ENCODE results near the gene MYO5B.
"Not testable (repeated sequence)": the region's sequence is repeated elsewhere in the genome, so short reads cannot be mapped to it uniquely, and the experiment has no call there.

Gene MYO5B

GRCh38 chr18:50099725-50100407 lies 95.1 kb downstream of the MYO5B start:
- Histone ChIP-seq H3K36me3 (ENCODE audit: control insufficient read depth, insufficient read depth, low read length) (no peaks in the 10 kb centered on the region), H3K9me3 (ENCODE audit: control insufficient read depth, insufficient read depth, low read depth, low read length) (no peaks in the 10 kb centered on the region), H3K4me1 (ENCODE audit: control insufficient read depth, insufficient read depth, low read length) (no peaks in the 10 kb centered on the region), H3K27ac (ENCODE audit: low read depth, low read length) (no peak overlapping the region), H3K27me3 (ENCODE audit: control insufficient read depth, insufficient read depth, low read length) (no peaks in the 10 kb centered on the region), H3K4me3 (ENCODE audit: low read depth, low read length) (no peak overlapping the region), H3K9ac (ENCODE audit: low read length) (no peak overlapping the region)

GRCh38 chr18:50097702-50098101 lies 97.2 kb downstream of the MYO5B start:
- H3K27me3 ChIP-seq (ENCODE audit: control insufficient read depth, insufficient read depth, low read length), result no peaks in the 10 kb centered on the region
- H3K4me3 ChIP-seq (ENCODE audit: low read depth, low read length), result no peak overlapping the region
- H3K36me3 ChIP-seq (ENCODE audit: control insufficient read depth, insufficient read depth, low read length), result no peaks in the 10 kb centered on the region
- no peaks in the 10 kb centered on the region for H3K9me3 ChIP-seq (ENCODE audit: control insufficient read depth, insufficient read depth, low read depth, low read length)
- H3K9ac ChIP-seq (ENCODE audit: low read length), result no peak overlapping the region
- H3K27ac ChIP-seq (ENCODE audit: low read depth, low read length), result no peak overlapping the region
- peaks cover 13% of the 10 kb centered on the region for H3K4me1 ChIP-seq (ENCODE audit: control insufficient read depth, insufficient read depth, low read length)

GRCh38 chr18:50096766-50097435 lies 98.0 kb downstream of the MYO5B start:
- Histone ChIP-seq H3K9me3 (ENCODE audit: control insufficient read depth, insufficient read depth, low read depth, low read length) (no peaks in the 10 kb centered on the region), H3K27me3 (ENCODE audit: control insufficient read depth, insufficient read depth, low read length) (no peaks in the 10 kb centered on the region), H3K4me1 (ENCODE audit: control insufficient read depth, insufficient read depth, low read length) (peaks cover 21% of the 10 kb centered on the region), H3K36me3 (ENCODE audit: control insufficient read depth, insufficient read depth, low read length) (no peaks in the 10 kb centered on the region), H3K4me3 (ENCODE audit: low read depth, low read length) (no peak overlapping the region), H3K27ac (ENCODE audit: low read depth, low read length) (no peak overlapping the region), H3K9ac (ENCODE audit: low read length) (no peak overlapping the region)

GRCh38 chr18:50094786-50095185 lies 100.2 kb downstream of the MYO5B start:
- peaks cover 41% of the 10 kb centered on the region for H3K4me1 ChIP-seq (ENCODE audit: control insufficient read depth, insufficient read depth, low read length)
- not testable (repeated sequence) for H3K9me3 ChIP-seq (ENCODE audit: control insufficient read depth, insufficient read depth, low read depth, low read length); H3K4me3 ChIP-seq (ENCODE audit: low read depth, low read length); H3K9ac ChIP-seq (ENCODE audit: low read length); H3K27me3 ChIP-seq (ENCODE audit: control insufficient read depth, insufficient read depth, low read length); H3K27ac ChIP-seq (ENCODE audit: low read depth, low read length); H3K36me3 ChIP-seq (ENCODE audit: control insufficient read depth, insufficient read depth, low read length)

GRCh38 chr18:50094221-50094773 lies 100.7 kb downstream of the MYO5B start:
- no peak overlapping the region for H3K9ac ChIP-seq (ENCODE audit: low read length)
- no peaks in the 10 kb centered on the region for H3K27me3 ChIP-seq (ENCODE audit: control insufficient read depth, insufficient read depth, low read length)
- peaks cover 41% of the 10 kb centered on the region for H3K4me1 ChIP-seq (ENCODE audit: control insufficient read depth, insufficient read depth, low read length)
- H3K36me3 ChIP-seq (ENCODE audit: control insufficient read depth, insufficient read depth, low read length), result no peaks in the 10 kb centered on the region
- H3K4me3 ChIP-seq (ENCODE audit: low read depth, low read length), result no peak overlapping the region
- H3K27ac ChIP-seq (ENCODE audit: low read depth, low read length), result no peak overlapping the region
- no peaks in the 10 kb centered on the region for H3K9me3 ChIP-seq (ENCODE audit: control insufficient read depth, insufficient read depth, low read depth, low read length)

- H3K36me3 ChIP-seq (ENCODE audit: control insufficient read depth, insufficient read depth, low read length), result no peaks in the 10 kb centered on the region
- no peaks in the 10 kb centered on the region for H3K9me3 ChIP-seq (ENCODE audit: control insufficient read depth, insufficient read depth, low read depth, low read length)
- H3K4me1 ChIP-seq (ENCODE audit: control insufficient read depth, insufficient read depth, low read length), result peaks cover 41% of the 10 kb centered on the region
- H3K9ac ChIP-seq (ENCODE audit: low read length), result no peak overlapping the region
- H3K4me3 ChIP-seq (ENCODE audit: low read depth, low read length), result no peak overlapping the region
- no peaks in the 10 kb centered on the region for H3K27me3 ChIP-seq (ENCODE audit: control insufficient read depth, insufficient read depth, low read length)
- H3K27ac ChIP-seq (ENCODE audit: low read depth, low read length), result no peak overlapping the region
Measured at GRCh38 chr18:50093366-50094064, 101.4 kb downstream of the MYO5B start.

- Histone ChIP-seq H3K9me3 (ENCODE audit: control insufficient read depth, insufficient read depth, low read depth, low read length) (no peaks in the 10 kb centered on the region), H3K4me1 (ENCODE audit: control insufficient read depth, insufficient read depth, low read length) (peaks cover 41% of the 10 kb centered on the region), H3K4me3 (ENCODE audit: low read depth, low read length) (no peak overlapping the region), H3K36me3 (ENCODE audit: control insufficient read depth, insufficient read depth, low read length) (no peaks in the 10 kb centered on the region), H3K27me3 (ENCODE audit: control insufficient read depth, insufficient read depth, low read length) (no peaks in the 10 kb centered on the region), H3K27ac (ENCODE audit: low read depth, low read length) (no peak overlapping the region), H3K9ac (ENCODE audit: low read length) (no peak overlapping the region)
Measured at GRCh38 chr18:50092245-50092805, 102.6 kb downstream of the MYO5B start.

- Histone ChIP-seq H3K9ac (ENCODE audit: low read length) (no peak overlapping the region), H3K9me3 (ENCODE audit: control insufficient read depth, insufficient read depth, low read depth, low read length) (no peaks in the 10 kb centered on the region), H3K36me3 (ENCODE audit: control insufficient read depth, insufficient read depth, low read length) (no peaks in the 10 kb centered on the region), H3K27ac (ENCODE audit: low read depth, low read length) (peak overlapping the region; percentile 3; the same call in 1 of the 2 replicates), H3K4me1 (ENCODE audit: control insufficient read depth, insufficient read depth, low read length) (peaks cover 41% of the 10 kb centered on the region), H3K4me3 (ENCODE audit: low read depth, low read length) (peak overlapping the region; percentile 2; the same call in 1 of the 2 replicates), H3K27me3 (ENCODE audit: control insufficient read depth, insufficient read depth, low read length) (no peaks in the 10 kb centered on the region)
Measured at GRCh38 chr18:50091509-50092244, 103.3 kb downstream of the MYO5B start.

GRCh38 chr18:50090370-50091312 lies 104.3 kb downstream of the MYO5B start:
- no peaks in the 10 kb centered on the region for H3K9me3 ChIP-seq (ENCODE audit: control insufficient read depth, insufficient read depth, low read depth, low read length)
- H3K36me3 ChIP-seq (ENCODE audit: control insufficient read depth, insufficient read depth, low read length), result no peaks in the 10 kb centered on the region
- no peaks in the 10 kb centered on the region for H3K27me3 ChIP-seq (ENCODE audit: control insufficient read depth, insufficient read depth, low read length)
- H3K9ac ChIP-seq (ENCODE audit: low read length), result no peak overlapping the region
- no peak overlapping the region for H3K4me3 ChIP-seq (ENCODE audit: low read depth, low read length)
- peaks cover 41% of the 10 kb centered on the region for H3K4me1 ChIP-seq (ENCODE audit: control insufficient read depth, insufficient read depth, low read length)
- no peak overlapping the region for H3K27ac ChIP-seq (ENCODE audit: low read depth, low read length)

- no peaks in the 10 kb centered on the region for H3K36me3 ChIP-seq (ENCODE audit: control insufficient read depth, insufficient read depth, low read length)
- H3K4me1 ChIP-seq (ENCODE audit: control insufficient read depth, insufficient read depth, low read length), result peaks cover 41% of the 10 kb centered on the region
- H3K9ac ChIP-seq (ENCODE audit: low read length), result no peak overlapping the region
- no peaks in the 10 kb centered on the region for H3K9me3 ChIP-seq (ENCODE audit: control insufficient read depth, insufficient read depth, low read depth, low read length)
- no peaks in the 10 kb centered on the region for H3K27me3 ChIP-seq (ENCODE audit: control insufficient read depth, insufficient read depth, low read length)
- no peak overlapping the region for H3K4me3 ChIP-seq (ENCODE audit: low read depth, low read length)
- H3K27ac ChIP-seq (ENCODE audit: low read depth, low read length), result no peak overlapping the region
Measured at GRCh38 chr18:50089702-50090101, 105.2 kb downstream of the MYO5B start.

Data from HUES6 (cell line).